ENCODE results near the gene AMTN.

The AMTN gene

DNA sequence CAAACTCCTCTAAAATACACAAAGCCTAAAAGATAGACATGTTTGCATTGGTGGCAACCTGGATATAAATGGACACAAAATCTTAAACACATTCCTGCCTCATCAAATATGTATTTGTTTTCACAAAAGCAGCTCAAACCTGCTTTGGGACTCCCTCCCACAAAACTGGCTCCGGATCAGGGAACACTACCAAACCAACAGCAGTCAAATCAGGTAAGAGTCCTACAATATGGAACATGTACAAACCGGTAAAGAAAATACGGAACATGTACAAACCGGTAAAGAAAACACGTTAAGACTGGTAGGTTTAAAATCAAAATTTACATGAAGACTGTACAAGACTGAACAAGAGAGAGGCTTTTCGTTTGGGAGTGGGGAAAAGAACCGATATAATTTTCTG is 4.3 kb downstream of the AMTN start:
- Histone ChIP-seq H3K18ac (ENCODE audit: low read length) (no peak overlapping the region), H2AK5ac (ENCODE audit: low read depth, low read length) (no peak overlapping the region), H4K8ac (ENCODE audit: low read depth, low read length) (no peak overlapping the region), H3K4me1 (ENCODE audit: control insufficient read depth in 2 of 2, insufficient read depth in 1 of 2, low read depth in 1 of 2, low read length in 2 of 2) (no peaks in the 10 kb centered on the region), H3K4me2 (ENCODE audit: insufficient read depth, low read length, poor library complexity, severe bottlenecking) (no peak overlapping the region), H2BK12ac (ENCODE audit: low read length) (no peak overlapping the region), H3K4me3 (ENCODE audit: low read length in 2 of 2) (no peak overlapping the region), H3K27ac (replicated peaks; ENCODE audit: low read length) (no peak overlapping the region), H3K27me3 (ENCODE audit: control insufficient read depth in 3 of 3, insufficient read depth in 3 of 3, low read depth in 1 of 3, low read length in 3 of 3) (no peaks in the 10 kb centered on the region), H2BK15ac (ENCODE audit: low read length) (no peak overlapping the region), H3K36me3 (replicated peaks in 1 of 2; ENCODE audit: control insufficient read depth in 2 of 2, insufficient read depth in 2 of 2, low read length in 2 of 2) (no peaks in the 10 kb centered on the region), H4K91ac (ENCODE audit: low read depth, low read length, poor library complexity) (no peak overlapping the region), H2BK120ac (ENCODE audit: low read depth, low read length) (no peak overlapping the region), H3K9ac (ENCODE audit: low read depth, low read length, poor library complexity) (no peak overlapping the region), H3K9me3 (replicated peaks in 1 of 2; ENCODE audit: control insufficient read depth in 2 of 2, insufficient read depth in 1 of 2, low read depth in 1 of 2, low read length in 2 of 2) (no peaks in the 10 kb centered on the region), H3K79me1 (ENCODE audit: low read depth, low read length) (no peaks in the 10 kb centered on the region), H3K4ac (ENCODE audit: low read length) (no peak overlapping the region), H3K23ac (ENCODE audit: low read depth, low read length, poor library complexity) (no peak overlapping the region), H2AFZ (ENCODE audit: low read length) (no peak overlapping the region), H3K14ac (ENCODE audit: low read length) (no peak overlapping the region), H2BK5ac (ENCODE audit: low read length) (no peak overlapping the region)
- no peak for DNase-seq (ENCODE audit: low spot score)
- WGBS, 2 donors (ENCODE audit: extremely low coverage in 2 of 2, insufficient read length in 2 of 2, insufficient replicate concordance in 1 of 2): no CpG with 5 or more reads among the region's 7 CpGs

- H2BK5ac ChIP-seq (ENCODE audit: low read length): no peak overlapping the region
- DNase-seq (ENCODE audit: low spot score): no peak
- no CpG with 5 or more reads among the region's 5 CpGs for WGBS, 2 donors (ENCODE audit: extremely low coverage in 2 of 2, insufficient read length in 2 of 2, insufficient replicate concordance in 1 of 2)
Measured at GRCh38 chr4:70530997-70531396, 12.6 kb downstream of the AMTN start.

GRCh38 chr4:70531981-70532380 is 13.6 kb downstream of the AMTN start:
- Histone ChIP-seq H3K79me1 (ENCODE audit: low read depth, low read length) (no peaks in the 10 kb centered on the region), H3K4me2 (ENCODE audit: insufficient read depth, low read length, poor library complexity, severe bottlenecking) (no peak overlapping the region), H2BK120ac (ENCODE audit: low read depth, low read length) (no peak overlapping the region), H3K4me3 (ENCODE audit: low read length in 2 of 2) (no peak overlapping the region), H2AK5ac (ENCODE audit: low read depth, low read length) (no peak overlapping the region), H3K4ac (ENCODE audit: low read length) (no peak overlapping the region), H3K4me1 (ENCODE audit: control insufficient read depth in 2 of 2, insufficient read depth in 1 of 2, low read depth in 1 of 2, low read length in 2 of 2) (no peaks in the 10 kb centered on the region), H3K9me3 (replicated peaks in 1 of 2; ENCODE audit: control insufficient read depth in 2 of 2, insufficient read depth in 1 of 2, low read depth in 1 of 2, low read length in 2 of 2) (no peaks in the 10 kb centered on the region), H3K27me3 (ENCODE audit: control insufficient read depth in 3 of 3, insufficient read depth in 3 of 3, low read depth in 1 of 3, low read length in 3 of 3) (no peaks in the 10 kb centered on the region), H3K18ac (ENCODE audit: low read length) (no peak overlapping the region), H2BK15ac (ENCODE audit: low read length) (no peak overlapping the region), H3K36me3 (replicated peaks in 1 of 2; ENCODE audit: control insufficient read depth in 2 of 2, insufficient read depth in 2 of 2, low read length in 2 of 2) (no peaks in the 10 kb centered on the region), H2BK5ac (ENCODE audit: low read length) (no peak overlapping the region), H2BK12ac (ENCODE audit: low read length) (no peak overlapping the region), H4K8ac (ENCODE audit: low read depth, low read length) (no peak overlapping the region), H3K27ac (replicated peaks; ENCODE audit: low read length) (no peak overlapping the region), H2AFZ (ENCODE audit: low read length) (no peak overlapping the region), H3K9ac (ENCODE audit: low read depth, low read length, poor library complexity) (no peak overlapping the region), H3K23ac (ENCODE audit: low read depth, low read length, poor library complexity) (no peak overlapping the region), H3K14ac (ENCODE audit: low read length) (no peak overlapping the region), H4K91ac (ENCODE audit: low read depth, low read length, poor library complexity) (no peak overlapping the region)
- no peak for DNase-seq (ENCODE audit: low spot score)
- no CpG with 5 or more reads among the region's 2 CpGs for WGBS, 2 donors (ENCODE audit: extremely low coverage in 2 of 2, insufficient read length in 2 of 2, insufficient replicate concordance in 1 of 2)

More at GRCh38 chr4:70530997-70531396, 12.6 kb downstream of the AMTN start:
- no peaks in the 10 kb centered on the region for H3K9me3 ChIP-seq (replicated peaks in 1 of 2; ENCODE audit: control insufficient read depth in 2 of 2, insufficient read depth in 1 of 2, low read depth in 1 of 2, low read length in 2 of 2)
- H2BK120ac ChIP-seq (ENCODE audit: low read depth, low read length): no peak overlapping the region
- H4K8ac ChIP-seq (ENCODE audit: low read depth, low read length): no peak overlapping the region
- no peak overlapping the region for H3K23ac ChIP-seq (ENCODE audit: low read depth, low read length, poor library complexity)
- no peak overlapping the region for H2AFZ ChIP-seq (ENCODE audit: low read length)
- H4K91ac ChIP-seq (ENCODE audit: low read depth, low read length, poor library complexity): no peak overlapping the region
- no peak overlapping the region for H2AK5ac ChIP-seq (ENCODE audit: low read depth, low read length)
- no peaks in the 10 kb centered on the region for H3K36me3 ChIP-seq (replicated peaks in 1 of 2; ENCODE audit: control insufficient read depth in 2 of 2, insufficient read depth in 2 of 2, low read length in 2 of 2)
- no peak overlapping the region for H3K9ac ChIP-seq (ENCODE audit: low read depth, low read length, poor library complexity)
- H3K79me1 ChIP-seq (ENCODE audit: low read depth, low read length): no peaks in the 10 kb centered on the region
- no peak overlapping the region for H3K27ac ChIP-seq (replicated peaks; ENCODE audit: low read length)
- H3K27me3 ChIP-seq (ENCODE audit: control insufficient read depth in 3 of 3, insufficient read depth in 3 of 3, low read depth in 1 of 3, low read length in 3 of 3): no peaks in the 10 kb centered on the region
- no peak overlapping the region for H2BK15ac ChIP-seq (ENCODE audit: low read length)
- H3K4me2 ChIP-seq (ENCODE audit: insufficient read depth, low read length, poor library complexity, severe bottlenecking): no peak overlapping the region
- H3K4me1 ChIP-seq (ENCODE audit: control insufficient read depth in 2 of 2, insufficient read depth in 1 of 2, low read depth in 1 of 2, low read length in 2 of 2): no peaks in the 10 kb centered on the region
- H3K18ac ChIP-seq (ENCODE audit: low read length): no peak overlapping the region
- H2BK12ac ChIP-seq (ENCODE audit: low read length): no peak overlapping the region
- no peak overlapping the region for H3K14ac ChIP-seq (ENCODE audit: low read length)
- no peak overlapping the region for H3K4me3 ChIP-seq (ENCODE audit: low read length in 2 of 2)
- H3K4ac ChIP-seq (ENCODE audit: low read length): no peak overlapping the region

DNA sequence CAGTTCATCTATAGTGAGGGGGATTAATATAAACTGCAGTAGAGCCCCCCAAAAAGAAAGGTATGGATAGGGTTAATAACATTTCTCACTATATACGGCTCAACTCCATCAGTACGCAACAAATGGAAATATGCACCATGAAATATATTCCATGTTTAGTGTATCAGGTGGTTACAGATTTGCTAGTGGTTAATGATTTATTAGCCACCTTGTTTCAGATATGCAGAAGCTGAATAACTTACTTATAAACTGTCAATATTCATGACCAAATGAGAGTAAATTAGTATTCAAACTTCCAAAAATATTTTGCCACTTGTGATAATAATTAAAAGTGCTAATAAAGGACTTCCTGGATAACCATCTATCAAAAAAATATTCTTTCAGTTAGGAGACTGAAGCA is 14.8 kb downstream of the AMTN start:
- Histone ChIP-seq H2BK5ac (ENCODE audit: low read length) (no peak overlapping the region), H2AFZ (ENCODE audit: low read length) (no peak overlapping the region), H3K79me1 (ENCODE audit: low read depth, low read length) (no peaks in the 10 kb centered on the region), H3K9ac (ENCODE audit: low read depth, low read length, poor library complexity) (no peak overlapping the region), H2BK120ac (ENCODE audit: low read depth, low read length) (no peak overlapping the region), H3K27me3 (ENCODE audit: control insufficient read depth in 3 of 3, insufficient read depth in 3 of 3, low read depth in 1 of 3, low read length in 3 of 3) (no peaks in the 10 kb centered on the region), H3K18ac (ENCODE audit: low read length) (no peak overlapping the region), H3K4me2 (ENCODE audit: insufficient read depth, low read length, poor library complexity, severe bottlenecking) (no peak overlapping the region), H3K14ac (ENCODE audit: low read length) (no peak overlapping the region), H2BK15ac (ENCODE audit: low read length) (no peak overlapping the region), H3K4ac (ENCODE audit: low read length) (no peak overlapping the region), H2BK12ac (ENCODE audit: low read length) (no peak overlapping the region), H3K9me3 (replicated peaks in 1 of 2; ENCODE audit: control insufficient read depth in 2 of 2, insufficient read depth in 1 of 2, low read depth in 1 of 2, low read length in 2 of 2) (no peaks in the 10 kb centered on the region), H3K4me3 (ENCODE audit: low read length in 2 of 2) (no peak overlapping the region), H3K27ac (replicated peaks; ENCODE audit: low read length) (no peak overlapping the region), H4K91ac (ENCODE audit: low read depth, low read length, poor library complexity) (no peak overlapping the region), H4K8ac (ENCODE audit: low read depth, low read length) (no peak overlapping the region), H2AK5ac (ENCODE audit: low read depth, low read length) (no peak overlapping the region), H3K36me3 (replicated peaks in 1 of 2; ENCODE audit: control insufficient read depth in 2 of 2, insufficient read depth in 2 of 2, low read length in 2 of 2) (no peaks in the 10 kb centered on the region), H3K4me1 (ENCODE audit: control insufficient read depth in 2 of 2, insufficient read depth in 1 of 2, low read depth in 1 of 2, low read length in 2 of 2) (no peaks in the 10 kb centered on the region), H3K23ac (ENCODE audit: low read depth, low read length, poor library complexity) (no peak overlapping the region)
- no peak for DNase-seq (ENCODE audit: low spot score)
- WGBS, 2 donors (ENCODE audit: extremely low coverage in 2 of 2, insufficient read length in 2 of 2, insufficient replicate concordance in 1 of 2): no CpG with 5 or more reads among the region's 2 CpGs

All from neuronal stem cell (in vitro differentiated cells).